ENCODE measurements around the gene STK32A.

The STK32A gene

GRCh38 chr5:147390654-147391225 is 155.9 kb downstream of the STK32A start:
- no peak overlapping the region for H3K4me3 ChIP-seq (ENCODE audit: low read depth, low read length)
- no peaks in the 10 kb centered on the region for H3K9me3 ChIP-seq (ENCODE audit: control insufficient read depth, insufficient read depth, low read depth, low read length)
- H3K27me3 ChIP-seq (ENCODE audit: control insufficient read depth, insufficient read depth, low read length) = no peaks in the 10 kb centered on the region
- peaks cover 46% of the 10 kb centered on the region for H3K36me3 ChIP-seq (ENCODE audit: control insufficient read depth, insufficient read depth, low read length)
- peaks cover 12% of the 10 kb centered on the region for H3K4me1 ChIP-seq (ENCODE audit: control insufficient read depth, insufficient read depth, low read length)
- no peak overlapping the region for H3K27ac ChIP-seq (ENCODE audit: low read depth, low read length)
- H3K9ac ChIP-seq (ENCODE audit: low read length) = no peak overlapping the region

- peaks cover 55% of the 10 kb centered on the region for H3K36me3 ChIP-seq (ENCODE audit: control insufficient read depth, insufficient read depth, low read length)
- no peak overlapping the region for H3K27ac ChIP-seq (ENCODE audit: low read depth, low read length)
- H3K9me3 ChIP-seq (ENCODE audit: control insufficient read depth, insufficient read depth, low read depth, low read length) = no peaks in the 10 kb centered on the region
- H3K27me3 ChIP-seq (ENCODE audit: control insufficient read depth, insufficient read depth, low read length) = no peaks in the 10 kb centered on the region
- H3K4me1 ChIP-seq (ENCODE audit: control insufficient read depth, insufficient read depth, low read length) = peaks cover 12% of the 10 kb centered on the region
- no peak overlapping the region for H3K4me3 ChIP-seq (ENCODE audit: low read depth, low read length)
- H3K9ac ChIP-seq (ENCODE audit: low read length) = no peak overlapping the region
Measured at GRCh38 chr5:147391781-147392180, 157.0 kb downstream of the STK32A start.

GRCh38 chr5:147393874-147394672 is 159.2 kb downstream of the STK32A start:
- H3K9me3 ChIP-seq (ENCODE audit: control insufficient read depth, insufficient read depth, low read depth, low read length) = no peaks in the 10 kb centered on the region
- H3K27me3 ChIP-seq (ENCODE audit: control insufficient read depth, insufficient read depth, low read length) = no peaks in the 10 kb centered on the region
- H3K4me1 ChIP-seq (ENCODE audit: control insufficient read depth, insufficient read depth, low read length) = no peaks in the 10 kb centered on the region; the same call in 1 of the 2 replicates
- H3K9ac ChIP-seq (ENCODE audit: low read length) = no peak overlapping the region
- peaks cover 76% of the 10 kb centered on the region for H3K36me3 ChIP-seq (ENCODE audit: control insufficient read depth, insufficient read depth, low read length)
- H3K4me3 ChIP-seq (ENCODE audit: low read depth, low read length) = no peak overlapping the region
- no peak overlapping the region for H3K27ac ChIP-seq (ENCODE audit: low read depth, low read length)

GRCh38 chr5:147396070-147396823 is 161.4 kb downstream of the STK32A start:
- H3K4me1 ChIP-seq (ENCODE audit: control insufficient read depth, insufficient read depth, low read length) = peaks cover 4% of the 10 kb centered on the region; the same call in 1 of the 2 replicates
- H3K27me3 ChIP-seq (ENCODE audit: control insufficient read depth, insufficient read depth, low read length) = no peaks in the 10 kb centered on the region
- peaks cover 96% of the 10 kb centered on the region for H3K36me3 ChIP-seq (ENCODE audit: control insufficient read depth, insufficient read depth, low read length)
- no peaks in the 10 kb centered on the region for H3K9me3 ChIP-seq (ENCODE audit: control insufficient read depth, insufficient read depth, low read depth, low read length)
- H3K9ac ChIP-seq (ENCODE audit: low read length) = no peak overlapping the region
- no peak overlapping the region for H3K4me3 ChIP-seq (ENCODE audit: low read depth, low read length)
- H3K27ac ChIP-seq (ENCODE audit: low read depth, low read length) = no peak overlapping the region

GRCh38 chr5:147397616-147398015 is 162.8 kb downstream of the STK32A start:
- Histone ChIP-seq H3K27me3 (ENCODE audit: control insufficient read depth, insufficient read depth, low read length) (no peaks in the 10 kb centered on the region), H3K9ac (ENCODE audit: low read length) (no peak overlapping the region), H3K36me3 (ENCODE audit: control insufficient read depth, insufficient read depth, low read length) (peaks cover 94% of the 10 kb centered on the region), H3K4me3 (ENCODE audit: low read depth, low read length) (no peak overlapping the region), H3K9me3 (ENCODE audit: control insufficient read depth, insufficient read depth, low read depth, low read length) (no peaks in the 10 kb centered on the region), H3K4me1 (ENCODE audit: control insufficient read depth, insufficient read depth, low read length) (peaks cover 4% of the 10 kb centered on the region; the same call in 1 of the 2 replicates), H3K27ac (ENCODE audit: low read depth, low read length) (no peak overlapping the region)

GRCh38 chr5:147398860-147399259 is 164.0 kb downstream of the STK32A start:
- 0 out of 2 replicates have a peak, but pooled peaks cover 4% of the 10 kb centered on the region for H3K4me1 ChIP-seq (ENCODE audit: control insufficient read depth, insufficient read depth, low read length)
- no peak overlapping the region for H3K9ac ChIP-seq (ENCODE audit: low read length)
- H3K27me3 ChIP-seq (ENCODE audit: control insufficient read depth, insufficient read depth, low read length) = no peaks in the 10 kb centered on the region
- no peak overlapping the region for H3K27ac ChIP-seq (ENCODE audit: low read depth, low read length)
- H3K36me3 ChIP-seq (ENCODE audit: control insufficient read depth, insufficient read depth, low read length) = peaks cover 94% of the 10 kb centered on the region
- H3K9me3 ChIP-seq (ENCODE audit: control insufficient read depth, insufficient read depth, low read depth, low read length) = no peaks in the 10 kb centered on the region
- H3K4me3 ChIP-seq (ENCODE audit: low read depth, low read length) = no peak overlapping the region

- Histone ChIP-seq H3K9ac (ENCODE audit: low read length) (no peak overlapping the region), H3K27me3 (ENCODE audit: control insufficient read depth, insufficient read depth, low read length) (no peaks in the 10 kb centered on the region), H3K4me3 (ENCODE audit: low read depth, low read length) (no peak overlapping the region), H3K36me3 (ENCODE audit: control insufficient read depth, insufficient read depth, low read length) (peaks cover 94% of the 10 kb centered on the region), H3K4me1 (ENCODE audit: control insufficient read depth, insufficient read depth, low read length) (0 out of 2 replicates have a peak, but pooled peaks cover 4% of the 10 kb centered on the region), H3K27ac (ENCODE audit: low read depth, low read length) (no peak overlapping the region), H3K9me3 (ENCODE audit: control insufficient read depth, insufficient read depth, low read depth, low read length) (no peaks in the 10 kb centered on the region)
Measured at GRCh38 chr5:147400126-147400809, 165.4 kb downstream of the STK32A start.

- no peak overlapping the region for H3K27ac ChIP-seq (ENCODE audit: low read depth, low read length)
- H3K4me1 ChIP-seq (ENCODE audit: control insufficient read depth, insufficient read depth, low read length) = 0 out of 2 replicates have a peak, but pooled peaks cover 4% of the 10 kb centered on the region
- no peak overlapping the region for H3K4me3 ChIP-seq (ENCODE audit: low read depth, low read length)
- H3K9me3 ChIP-seq (ENCODE audit: control insufficient read depth, insufficient read depth, low read depth, low read length) = no peaks in the 10 kb centered on the region
- H3K36me3 ChIP-seq (ENCODE audit: control insufficient read depth, insufficient read depth, low read length) = peaks cover 94% of the 10 kb centered on the region
- no peak overlapping the region for H3K9ac ChIP-seq (ENCODE audit: low read length)
- H3K27me3 ChIP-seq (ENCODE audit: control insufficient read depth, insufficient read depth, low read length) = no peaks in the 10 kb centered on the region
Measured at GRCh38 chr5:147400881-147401280, 166.1 kb downstream of the STK32A start.

GRCh38 chr5:147403651-147404640 is 169.1 kb downstream of the STK32A start:
- peak overlapping the region; percentile 62; the same call in 1 of the 2 replicates for H3K27ac ChIP-seq (ENCODE audit: low read depth, low read length)
- H3K4me3 ChIP-seq (ENCODE audit: low read depth, low read length) = no peak overlapping the region
- H3K9me3 ChIP-seq (ENCODE audit: control insufficient read depth, insufficient read depth, low read depth, low read length) = no peaks in the 10 kb centered on the region
- H3K9ac ChIP-seq (ENCODE audit: low read length) = no peak overlapping the region
- no peaks in the 10 kb centered on the region for H3K27me3 ChIP-seq (ENCODE audit: control insufficient read depth, insufficient read depth, low read length)
- H3K36me3 ChIP-seq (ENCODE audit: control insufficient read depth, insufficient read depth, low read length) = peaks cover 97% of the 10 kb centered on the region
- H3K4me1 ChIP-seq (ENCODE audit: control insufficient read depth, insufficient read depth, low read length) = 0 out of 2 replicates have a peak, but pooled peaks cover 4% of the 10 kb centered on the region

- Histone ChIP-seq H3K4me3 (ENCODE audit: low read depth, low read length) (no peak overlapping the region), H3K27me3 (ENCODE audit: control insufficient read depth, insufficient read depth, low read length) (no peaks in the 10 kb centered on the region), H3K36me3 (ENCODE audit: control insufficient read depth, insufficient read depth, low read length) (peaks cover 97% of the 10 kb centered on the region), H3K4me1 (ENCODE audit: control insufficient read depth, insufficient read depth, low read length) (0 out of 2 replicates have a peak, but pooled peaks cover 4% of the 10 kb centered on the region), H3K9me3 (ENCODE audit: control insufficient read depth, insufficient read depth, low read depth, low read length) (no peaks in the 10 kb centered on the region), H3K27ac (ENCODE audit: low read depth, low read length) (peak overlapping the region; percentile 2; the same call in 1 of the 2 replicates), H3K9ac (ENCODE audit: low read length) (no peak overlapping the region)
Measured at GRCh38 chr5:147404706-147405105, 169.9 kb downstream of the STK32A start.
